Mucosa of rectum (tissue), 2 donors: ENCODE measurements around the gene GRIK3.

ENCODE experiments used
- H3K27ac ChIP-seq, 2 donors: one replicate each; pipeline ENCODE4 v1.7.0; 2013; ENCODE audit warnings: inconsistent platforms in 2 of 2, low read depth in 2 of 2, low read length in 2 of 2
- H3K27me3 ChIP-seq, 2 donors: one replicate each; pipeline ENCODE4 v1.7.0; 2013; ENCODE audit warnings: low read length in 2 of 2; ENCODE audit not compliant: control insufficient read depth in 2 of 2, insufficient read depth in 2 of 2
- H3K36me3 ChIP-seq, 2 donors: one replicate each; pipeline ENCODE4 v1.7.0; 2013; ENCODE audit warnings: low read length in 2 of 2; ENCODE audit not compliant: control insufficient read depth in 2 of 2, insufficient read depth in 2 of 2
- H3K4me1 ChIP-seq, 2 donors: one replicate each; pipeline ENCODE4 v1.7.0; 2013; ENCODE audit warnings: low read length in 2 of 2, mild to moderate bottlenecking in 1 of 2; ENCODE audit not compliant: control insufficient read depth in 2 of 2, insufficient read depth in 2 of 2
- H3K4me3 ChIP-seq, 2 donors: one replicate each; pipeline ENCODE4 v1.7.0; 2013; ENCODE audit warnings: low read length in 2 of 2
- H3K9ac ChIP-seq, 2 donors: one replicate each; pipeline ENCODE4 v1.7.0; 2013; ENCODE audit warnings: low read length in 2 of 2, low read depth in 1 of 2, mild to moderate bottlenecking in 1 of 2
- H3K9me3 ChIP-seq, 2 donors: one replicate each; pipeline ENCODE4 v1.7.0; 2013; ENCODE audit warnings: low read length in 2 of 2; ENCODE audit not compliant: control insufficient read depth in 2 of 2
- donor health status: healthy.
- donor health status: Normal muscosa, but diverticular disease.

Gene GRIK3

DNA sequence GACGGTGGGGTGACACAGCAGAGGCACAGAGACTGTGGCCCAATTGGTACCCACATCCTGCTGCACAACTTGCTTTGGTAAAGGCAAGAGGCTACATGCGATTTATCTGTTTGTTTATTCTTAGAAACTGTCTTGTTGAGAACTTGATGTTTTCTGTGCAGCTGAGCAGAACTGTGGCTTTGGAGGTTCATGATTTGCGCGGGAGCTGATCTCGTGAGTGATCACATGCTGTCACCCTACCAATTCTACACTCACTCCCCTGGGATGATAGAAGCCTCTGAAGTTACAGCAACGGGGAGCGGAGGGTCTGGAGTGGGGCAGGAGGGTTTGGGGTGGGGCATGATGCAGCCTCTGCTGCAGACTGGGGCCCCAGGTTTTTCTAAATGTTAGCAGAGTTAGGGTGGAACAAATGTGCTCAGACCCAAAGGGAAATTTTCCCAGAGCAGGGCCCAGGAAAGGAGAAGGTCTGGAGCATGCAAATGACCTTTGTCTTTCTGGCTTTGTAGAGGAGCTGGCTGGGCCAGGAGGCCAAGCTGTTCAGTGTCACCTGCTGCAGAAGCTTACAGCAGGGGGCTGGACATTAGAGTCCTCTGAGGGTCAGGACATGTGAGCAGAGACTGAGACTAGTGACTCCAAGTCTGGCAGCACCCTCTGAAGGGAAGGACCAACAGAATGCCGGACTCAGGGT, 83.6 kb downstream of the GRIK3 start:
- no peaks in the 10 kb centered on the region for H3K4me1 ChIP-seq
- H3K9me3 ChIP-seq, result no peaks in the 10 kb centered on the region
- no peak overlapping the region for H3K9ac ChIP-seq
- H3K4me3 ChIP-seq, result no peak overlapping the region
- H3K27ac ChIP-seq, result no peak overlapping the region
- H3K36me3 ChIP-seq, result no peaks in the 10 kb centered on the region
- H3K27me3 ChIP-seq, result peaks cover 0 to 3% of the 10 kb centered on the region in 2 donors

DNA sequence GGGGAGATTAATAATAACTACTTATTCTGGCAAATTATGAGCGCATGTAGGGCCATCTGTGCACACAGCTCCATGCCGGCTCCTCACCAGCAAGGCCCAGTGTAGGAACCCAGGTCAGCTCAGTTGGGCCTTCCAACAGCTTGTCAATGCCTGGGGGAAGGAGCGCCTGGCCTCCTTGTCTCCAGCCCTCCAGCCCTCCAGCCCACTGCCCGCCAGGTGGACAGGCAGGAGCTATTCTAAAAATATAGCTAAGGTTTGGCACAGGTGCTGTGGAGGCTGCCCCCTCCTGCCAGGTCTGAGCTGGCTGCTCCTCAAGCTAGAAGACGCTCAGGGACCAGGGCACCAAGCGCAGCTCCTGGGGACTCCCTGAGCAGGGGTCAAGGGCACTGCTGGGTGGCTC, 85.7 kb downstream of the GRIK3 start:
- Histone ChIP-seq H3K9me3 (no peaks in the 10 kb centered on the region), H3K4me3 (no peak overlapping the region), H3K27me3 (peaks cover 0 to 3% of the 10 kb centered on the region in 2 donors), H3K4me1 (no peaks in the 10 kb centered on the region), H3K36me3 (no peaks in the 10 kb centered on the region), H3K27ac (no peak overlapping the region), H3K9ac (no peak overlapping the region)

GRCh38 chr1:36948147-36948546, 86.2 kb downstream of the GRIK3 start:
- Histone ChIP-seq H3K27ac (no peak overlapping the region), H3K9ac (no peak overlapping the region), H3K27me3 (peaks cover 0 to 3% of the 10 kb centered on the region in 2 donors), H3K4me3 (no peak overlapping the region), H3K4me1 (no peaks in the 10 kb centered on the region), H3K36me3 (no peaks in the 10 kb centered on the region), H3K9me3 (no peaks in the 10 kb centered on the region)

- H3K9ac ChIP-seq, result no peak overlapping the region
- H3K4me3 ChIP-seq, result no peak overlapping the region
- H3K27ac ChIP-seq, result no peak overlapping the region
- H3K9me3 ChIP-seq, result no peaks in the 10 kb centered on the region
- H3K4me1 ChIP-seq, result no peaks in the 10 kb centered on the region
- H3K27me3 ChIP-seq, result no peaks in the 10 kb centered on the region
- H3K36me3 ChIP-seq, result no peaks in the 10 kb centered on the region
Observed at GRCh38 chr1:36947384-36947783, 86.9 kb downstream of the GRIK3 start.

- Histone ChIP-seq H3K9me3 (no peaks in the 10 kb centered on the region), H3K9ac (no peak overlapping the region), H3K27ac (no peak overlapping the region), H3K4me3 (no peak overlapping the region), H3K27me3 (peaks cover 0 to 6% of the 10 kb centered on the region in 2 donors), H3K4me1 (no peaks in the 10 kb centered on the region), H3K36me3 (no peaks in the 10 kb centered on the region)
Observed at GRCh38 chr1:36944883-36945282, 89.4 kb downstream of the GRIK3 start.

GRCh38 chr1:36942148-36942547, 92.2 kb downstream of the GRIK3 start:
- H3K9me3 ChIP-seq, result no peaks in the 10 kb centered on the region
- peaks cover 0 to 6% of the 10 kb centered on the region in 2 donors for H3K27me3 ChIP-seq
- no peak overlapping the region for H3K27ac ChIP-seq
- no peaks in the 10 kb centered on the region for H3K4me1 ChIP-seq
- H3K36me3 ChIP-seq, result no peaks in the 10 kb centered on the region
- no peak overlapping the region for H3K9ac ChIP-seq
- H3K4me3 ChIP-seq, result no peak overlapping the region

DNA sequence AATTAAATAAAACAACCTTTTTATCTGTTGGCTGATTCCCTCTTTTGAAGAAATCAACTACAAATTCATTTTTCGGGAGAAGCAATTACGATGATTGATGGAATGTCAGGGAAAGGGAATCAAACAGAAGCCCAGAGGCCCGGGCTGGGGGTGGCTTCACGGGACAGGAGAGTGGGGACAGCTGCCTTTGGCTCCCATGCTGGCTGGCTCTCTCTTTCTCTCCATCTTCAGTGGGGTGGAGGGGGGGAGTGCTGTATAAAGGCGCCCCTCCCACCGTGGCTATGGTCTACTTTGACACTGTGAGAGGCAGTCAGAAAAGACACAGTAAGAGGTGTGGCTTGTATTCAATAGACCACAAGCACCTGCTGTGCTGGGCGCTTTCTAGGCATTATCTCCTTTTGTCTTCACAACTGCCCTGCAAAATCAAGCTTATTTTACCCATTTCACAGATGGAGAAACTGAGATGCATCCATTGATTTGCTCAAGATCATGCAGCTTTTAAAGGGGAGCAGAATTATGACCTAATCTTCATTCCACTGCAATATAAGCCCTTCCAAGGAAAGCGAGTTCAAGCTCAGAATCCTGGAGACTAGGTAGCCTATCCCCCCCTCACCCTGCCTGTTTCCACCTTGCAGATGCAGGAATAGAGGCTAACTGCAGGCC, 92.9 kb downstream of the GRIK3 start:
- H3K27me3 ChIP-seq, result peaks cover 0 to 6% of the 10 kb centered on the region in 2 donors
- H3K4me3 ChIP-seq, result no peak overlapping the region
- H3K9ac ChIP-seq, result no peak overlapping the region
- no peaks in the 10 kb centered on the region for H3K36me3 ChIP-seq
- no peaks in the 10 kb centered on the region for H3K4me1 ChIP-seq
- no peak overlapping the region for H3K27ac ChIP-seq
- H3K9me3 ChIP-seq, result no peaks in the 10 kb centered on the region

GRCh38 chr1:36938819-36939218, 95.5 kb downstream of the GRIK3 start:
- Histone ChIP-seq H3K4me3 (no peak overlapping the region), H3K36me3 (no peaks in the 10 kb centered on the region), H3K27ac (no peak overlapping the region), H3K9ac (no peak overlapping the region), H3K9me3 (no peaks in the 10 kb centered on the region), H3K27me3 (peaks cover 0 to 6% of the 10 kb centered on the region in 2 donors), H3K4me1 (no peaks in the 10 kb centered on the region)

DNA sequence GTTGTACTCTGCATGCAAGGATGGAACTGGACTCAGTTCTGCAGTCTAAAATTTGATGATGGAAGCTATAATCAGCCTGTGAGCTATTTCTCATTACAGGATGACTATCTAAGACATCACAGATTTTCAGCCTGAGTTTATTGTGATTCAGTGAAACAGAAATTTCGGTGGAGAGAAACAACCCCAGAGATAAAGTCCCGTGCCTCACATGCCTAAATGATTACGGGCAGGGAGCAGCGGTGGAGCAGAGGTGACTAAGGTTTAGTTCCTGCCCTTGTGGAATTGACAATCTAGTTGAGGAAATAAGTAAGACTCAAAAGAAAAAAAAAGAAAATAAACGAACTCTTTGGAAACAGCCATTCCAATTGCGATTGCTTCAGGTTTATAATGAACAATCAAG, 96.9 kb downstream of the GRIK3 start:
- no peak overlapping the region for H3K4me3 ChIP-seq
- no peaks in the 10 kb centered on the region for H3K9me3 ChIP-seq
- no peak overlapping the region for H3K9ac ChIP-seq
- no peaks in the 10 kb centered on the region for H3K4me1 ChIP-seq
- H3K27ac ChIP-seq, result no peak overlapping the region
- H3K36me3 ChIP-seq, result no peaks in the 10 kb centered on the region
- H3K27me3 ChIP-seq, result peaks cover 0 to 6% of the 10 kb centered on the region in 2 donors

- no peaks in the 10 kb centered on the region for H3K9me3 ChIP-seq
- H3K4me1 ChIP-seq, result no peaks in the 10 kb centered on the region
- H3K4me3 ChIP-seq, result no peak overlapping the region
- no peaks in the 10 kb centered on the region for H3K36me3 ChIP-seq
- H3K9ac ChIP-seq, result no peak overlapping the region
- H3K27ac ChIP-seq, result no peak overlapping the region
- H3K27me3 ChIP-seq, result no peaks in the 10 kb centered on the region
Observed at GRCh38 chr1:36934061-36934460, 100.3 kb downstream of the GRIK3 start.
